Testis (tissue), 3 donors: ENCODE measurements around the gene ZNF302. TPM values are rescaled to one million over a fixed set of nuclear protein-coding genes. Genes with fewer than 3 reads are reported as not detected.

ENCODE experiments used
- DNase-seq: peaks from one replicate; pipeline ENCODE4 v3.0.0-alpha.2; 2019
- H3K27ac ChIP-seq, 2 donors: fragments of 200-600 bp; sonication (generic); one replicate each; pipeline ENCODE4 v1.5.1; 2019
- H3K27me3 ChIP-seq: fragments of 200-600 bp; sonication (generic); one replicate; pipeline ENCODE4 v1.5.1; 2019
- H3K36me3 ChIP-seq: fragments of 200-600 bp; sonication (generic); one replicate; pipeline ENCODE4 v1.5.1; 2017; ENCODE audit warnings: low read depth; ENCODE audit errors: missing control alignments
- H3K4me1 ChIP-seq: fragments of 200-600 bp; sonication (generic); one replicate; pipeline ENCODE4 v1.5.1; 2019
- H3K4me3 ChIP-seq, 2 donors: fragments of 200-600 bp; sonication (generic); one replicate each; pipeline ENCODE4 v1.5.1; 2017 to 2019
- H3K9me3 ChIP-seq: fragments of 200-600 bp; sonication (generic); one replicate; pipeline ENCODE4 v1.5.1; 2017
- POLR2A ChIP-seq: fragments of 450-650 bp; IDR thresholded peaks from one replicate; pipeline ENCODE4 v1.6.1; 2017; ENCODE audit warnings: antibody characterized with exemption, mild to moderate bottlenecking, moderate library complexity
- WGBS, 2 donors: methylation state at CpG; one replicate each; pipeline ENCODE4 v1.1.5; 2018; 5-methylcytosine and 5-hydroxymethylcytosine counted together
- intact Hi-C: fragments of 100-400 bp; cut with DNase I; formaldehyde crosslinking; loops from one replicate; pipeline ENCODE4 v1.15.1; 2023; ENCODE audit warnings: low total_unique reads
- polyA plus RNA-seq: library from polyadenylated mRNA; stranded (reverse); fragments of 350-450 nt; fragmentation: Illumina TruSeq; extraction: RNeasy Lipid Tissue Mini Kit (QIAGEN cat#74804); gene quantifications from one replicate; pipeline ENCODE4 v1.2.3, GENCODE V29; 2014; ENCODE audit warnings: low read depth, low replicate concordance; ENCODE audit not compliant: insufficient read depth
- small RNA-seq, 2 donors: library from RNA; depleted of rRNA; stranded (forward); fragments of <200 nt; gene quantifications; one replicate each; pipeline ENCODE3, GENCODE V24; 2016
- total RNA-seq, 2 donors: library from RNA; depleted of rRNA; stranded (reverse); fragments of >200 nt; gene quantifications; one replicate each; pipeline ENCODE4 v1.2.3, GENCODE V29; 2016
- TF ChIP-seq, protein P1 (sequence below), 3 experiments: fragments of 450-650 bp in 2 of 3; fragments of 200-600 bp in 1 of 3; sonication (generic) in 1 of 3; IDR thresholded peaks; one replicate each; pipeline ENCODE4 v1.5.1; 2016 to 2019; ENCODE audit warnings: antibody characterized with exemption in 3 of 3, mild to moderate bottlenecking in 2 of 3, moderate library complexity in 1 of 3

The ZNF302 gene
- total and polyA plus RNA-seq, 3 donors from 2014 or later = 24.1 to 50.8 (median 36.7) TPM

- Histone ChIP-seq H3K9me3 (no peaks in the 10 kb centered on the region), H3K4me1 (peaks cover 6% of the 10 kb centered on the region), H3K4me3 (peak overlapping the region; percentile 86 to 88), H3K27ac (peak overlapping the region; percentile 93 to 97), H3K36me3 (no peaks in the 10 kb centered on the region), H3K27me3 (no peaks in the 10 kb centered on the region)
- intact Hi-C loops = loop anchor here (5.0 kb wide), 1 partner anchor 55 kb away; the partner anchor contains the start of genes SCGB2B2 and ZNF302
- DNase-seq = no peak
- 22 to 32% methylated on average over 12 to 15 of the region's 15 CpGs for WGBS, 2 donors
- TF ChIP-seq, protein P1, sequence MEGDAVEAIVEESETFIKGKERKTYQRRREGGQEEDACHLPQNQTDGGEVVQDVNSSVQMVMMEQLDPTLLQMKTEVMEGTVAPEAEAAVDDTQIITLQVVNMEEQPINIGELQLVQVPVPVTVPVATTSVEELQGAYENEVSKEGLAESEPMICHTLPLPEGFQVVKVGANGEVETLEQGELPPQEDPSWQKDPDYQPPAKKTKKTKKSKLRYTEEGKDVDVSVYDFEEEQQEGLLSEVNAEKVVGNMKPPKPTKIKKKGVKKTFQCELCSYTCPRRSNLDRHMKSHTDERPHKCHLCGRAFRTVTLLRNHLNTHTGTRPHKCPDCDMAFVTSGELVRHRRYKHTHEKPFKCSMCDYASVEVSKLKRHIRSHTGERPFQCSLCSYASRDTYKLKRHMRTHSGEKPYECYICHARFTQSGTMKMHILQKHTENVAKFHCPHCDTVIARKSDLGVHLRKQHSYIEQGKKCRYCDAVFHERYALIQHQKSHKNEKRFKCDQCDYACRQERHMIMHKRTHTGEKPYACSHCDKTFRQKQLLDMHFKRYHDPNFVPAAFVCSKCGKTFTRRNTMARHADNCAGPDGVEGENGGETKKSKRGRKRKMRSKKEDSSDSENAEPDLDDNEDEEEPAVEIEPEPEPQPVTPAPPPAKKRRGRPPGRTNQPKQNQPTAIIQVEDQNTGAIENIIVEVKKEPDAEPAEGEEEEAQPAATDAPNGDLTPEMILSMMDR (IDR thresholded peaks at IDR 0.05) = no peak
- TF ChIP-seq POLR2A = no peak
Observed at GRCh38 chr19:34732612-34733211, 55.2 kb downstream of the ZNF302 start.

DNA sequence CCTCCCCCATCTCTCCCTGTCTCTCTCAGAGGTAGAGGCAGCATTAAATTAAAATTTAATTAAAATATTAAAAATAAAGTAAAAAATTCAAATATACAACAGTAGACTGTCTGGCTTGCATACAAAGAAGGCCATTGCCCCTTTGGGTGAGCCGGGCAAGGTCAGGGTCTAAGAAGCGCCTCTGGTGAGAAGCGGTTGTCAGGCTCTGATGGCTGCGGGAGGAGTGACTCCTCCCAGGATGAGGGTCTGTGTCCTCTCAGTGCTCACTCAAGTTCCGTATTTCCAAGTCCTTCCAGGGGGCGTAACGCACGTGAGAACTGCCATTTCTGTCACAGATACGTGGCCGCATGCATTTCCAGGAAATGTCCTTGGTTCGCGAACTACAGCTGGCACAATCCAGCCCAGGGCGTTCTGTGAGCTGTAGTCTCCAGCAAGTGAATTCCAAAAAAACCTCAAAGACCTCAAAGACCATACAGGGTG is 55.8 kb downstream of the ZNF302 start:
- no peaks in the 10 kb centered on the region for H3K9me3 ChIP-seq
- intact Hi-C loops = loop anchor here (5.0 kb wide), 1 partner anchor 56 kb away; the partner anchor contains the start of genes SCGB2B2 and ZNF302
- H3K27ac ChIP-seq = peak overlapping the region; percentile 93 to 97
- H3K4me3 ChIP-seq = peak overlapping the region; percentile 86 to 88
- H3K36me3 ChIP-seq = no peaks in the 10 kb centered on the region
- TF ChIP-seq POLR2A = no peak
- TF ChIP-seq, protein P1 (IDR thresholded peaks at IDR 0.05) = no peak
- peak; percentile 66 for DNase-seq
- peaks cover 6% of the 10 kb centered on the region for H3K4me1 ChIP-seq
- WGBS, 2 donors = 0 to 2% methylated on average over 13 of the region's 13 CpGs
- no peaks in the 10 kb centered on the region for H3K27me3 ChIP-seq

DNA sequence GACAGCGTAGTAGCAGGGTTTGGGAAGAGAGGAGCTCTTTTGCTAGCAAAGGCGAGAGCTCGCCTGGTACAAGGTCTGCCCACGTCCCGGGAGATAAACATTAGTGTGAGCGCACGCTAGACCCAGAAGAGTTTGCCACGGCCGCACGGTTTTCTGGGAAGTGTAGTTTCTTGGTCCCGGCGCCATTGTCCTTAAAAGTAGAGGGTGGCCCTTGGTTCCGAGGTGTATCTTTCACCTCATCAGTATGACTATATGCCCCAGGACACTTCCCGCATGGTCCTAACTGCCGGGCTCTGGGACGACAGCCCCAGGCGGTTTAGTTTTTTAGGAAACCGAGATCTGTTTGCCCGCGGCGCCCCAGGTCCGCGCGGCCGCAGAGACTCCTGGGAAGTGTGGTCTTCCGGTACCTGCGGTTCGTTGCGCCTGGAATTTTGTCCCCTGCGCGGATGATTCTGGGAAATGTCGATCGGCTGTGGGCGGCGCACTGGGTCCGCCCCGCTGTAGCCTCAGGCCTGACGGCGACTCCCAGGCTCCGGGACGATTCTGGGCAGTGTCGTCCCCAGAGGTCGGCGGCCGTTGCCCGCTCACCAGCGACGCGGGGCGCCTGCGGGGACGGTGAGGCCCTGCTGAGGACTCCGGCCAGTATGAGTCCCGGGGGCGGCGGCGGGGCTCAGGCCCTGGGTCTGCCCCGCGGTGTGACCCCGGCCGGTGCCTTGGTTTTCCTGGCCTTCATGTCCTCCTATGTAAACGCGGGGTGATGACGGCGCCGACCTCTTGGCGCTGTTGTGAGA is 56.5 kb downstream of the ZNF302 start, which contains the start of gene ZNF181:
Gene ZNF181 (plus strand): TSS at position 498 of the 791 bp plus-strand sequence. CDS start 795 bp downstream, outside the sequence.
- intact Hi-C loops = loop anchor here (5.0 kb wide), 1 partner anchor 57 kb away; the partner anchor contains the start of genes SCGB2B2 and ZNF302

DNA sequence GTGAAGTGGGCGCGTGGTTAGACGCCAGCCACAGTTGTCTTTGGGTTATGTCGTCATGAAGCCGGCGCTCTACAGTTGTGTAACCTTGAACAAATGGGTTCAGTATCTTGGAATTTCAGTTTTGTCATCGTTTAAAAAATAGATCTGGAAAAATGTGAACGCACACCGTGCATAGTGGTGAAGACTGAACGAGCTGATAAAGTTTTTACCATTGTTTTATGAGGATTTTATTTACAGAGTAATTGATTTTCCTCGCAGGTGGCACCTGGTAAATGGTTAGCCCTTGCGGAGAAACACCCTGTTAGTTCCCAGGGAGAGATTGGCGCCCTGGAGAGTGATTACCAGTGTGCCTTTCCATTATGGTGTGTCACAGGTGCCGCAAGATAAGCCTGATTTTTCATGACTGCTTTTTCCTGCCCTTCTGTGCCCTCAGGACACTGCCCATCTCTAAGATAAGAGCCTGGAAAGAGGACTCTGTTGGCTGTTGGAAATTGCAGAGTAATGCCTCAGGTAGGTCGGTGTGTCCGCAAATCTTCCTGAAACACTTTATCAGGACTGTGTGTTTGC is 57.1 kb downstream of the ZNF302 start:
- TF ChIP-seq POLR2A = no peak
- TF ChIP-seq, protein P1 (IDR thresholded peaks at IDR 0.05) = no peak
- H3K4me1 ChIP-seq = peaks cover 6% of the 10 kb centered on the region
- H3K27ac ChIP-seq = peak overlapping the region; percentile 93 to 97
- H3K27me3 ChIP-seq = no peaks in the 10 kb centered on the region
- DNase-seq = no peak
- H3K4me3 ChIP-seq = peak overlapping the region; percentile 86 to 88
- no peaks in the 10 kb centered on the region for H3K9me3 ChIP-seq
- intact Hi-C loops = loop anchor here (5.0 kb wide), 1 partner anchor 57 kb away; the partner anchor contains the start of genes SCGB2B2 and ZNF302
- WGBS, 2 donors = 13% methylated on average over 15 to 16 of the region's 16 CpGs
- H3K36me3 ChIP-seq = no peaks in the 10 kb centered on the region

More for the DNA sequence above, 56.5 kb downstream of the ZNF302 start, which contains the start of gene ZNF181:
- peaks cover 6% of the 10 kb centered on the region for H3K4me1 ChIP-seq
- TF ChIP-seq POLR2A = no peak
- TF ChIP-seq, protein P1 (IDR thresholded peaks at IDR 0.05) = no peak
- peak within 1 kb of the TSS; percentile 86 to 88 for H3K4me3 ChIP-seq
- DNase-seq = peak; percentile 95
- H3K9me3 ChIP-seq = no peaks in the 10 kb centered on the region
- H3K27ac ChIP-seq = peak within 1 kb of the TSS; percentile 93 to 97
- H3K36me3 ChIP-seq = no peaks in the 10 kb centered on the region
- H3K27me3 ChIP-seq = no peaks in the 10 kb centered on the region
- 0 to 1% methylated on average over 12 to 57 of the region's 67 CpGs for WGBS, 2 donors

Small RNAs within 50 kb of the gene (small RNA-seq; reads per million reads assigned to genes)
- gene RF00611 = 0 reads per million in 2 donors

Other genes with a start within 250 kb of the ZNF302 start
- gene UBA2, start 249.3 kb upstream of the ZNF302 start, total RNA-seq = 100 to 1,000 TPM; 181 to 184 TPM
- 213 TPM for gene UBA2, start 249.3 kb upstream of the ZNF302 start, polyA plus RNA-seq
- gene WTIP, start 195.9 kb upstream of the ZNF302 start, total RNA-seq = 10 to 100 TPM; 25.6 to 41.3 TPM
- 22.8 TPM for gene WTIP, start 195.9 kb upstream of the ZNF302 start, polyA plus RNA-seq
- 1 to 10 TPM; 3.3 to 4.4 TPM for gene SCGB2B2, start 519 bp upstream of the ZNF302 start, total RNA-seq
- gene SCGB2B2, start 519 bp upstream of the ZNF302 start, polyA plus RNA-seq = 1.5 TPM
- 10 to 100 TPM; 16.1 to 18.5 TPM for gene ZNF181, start 56.6 kb downstream of the ZNF302 start, total RNA-seq
- gene ZNF181, start 56.6 kb downstream of the ZNF302 start, polyA plus RNA-seq = 10.7 TPM
- gene ZNF599, start 95.5 kb downstream of the ZNF302 start, total RNA-seq = 10 to 100 TPM; 26.4 to 27.1 TPM
- 18.3 TPM for gene ZNF599, start 95.5 kb downstream of the ZNF302 start, polyA plus RNA-seq
- gene ZNF30, start 249.2 kb downstream of the ZNF302 start, total RNA-seq = 1 to 10 TPM; 2.0 to 3.3 TPM
- 4.8 TPM for gene ZNF30, start 249.2 kb downstream of the ZNF302 start, polyA plus RNA-seq